ENCODE results near the gene PANK4. TPM values are rescaled to one million over a fixed set of nuclear protein-coding genes. Genes with fewer than 3 reads are reported as not detected.
A peak's percentile ranks its signal among the peaks of the same experiment; 100 is the strongest.

Gene PANK4
- polyA plus RNA-seq, 1 donor = 20.7 TPM

DNA sequence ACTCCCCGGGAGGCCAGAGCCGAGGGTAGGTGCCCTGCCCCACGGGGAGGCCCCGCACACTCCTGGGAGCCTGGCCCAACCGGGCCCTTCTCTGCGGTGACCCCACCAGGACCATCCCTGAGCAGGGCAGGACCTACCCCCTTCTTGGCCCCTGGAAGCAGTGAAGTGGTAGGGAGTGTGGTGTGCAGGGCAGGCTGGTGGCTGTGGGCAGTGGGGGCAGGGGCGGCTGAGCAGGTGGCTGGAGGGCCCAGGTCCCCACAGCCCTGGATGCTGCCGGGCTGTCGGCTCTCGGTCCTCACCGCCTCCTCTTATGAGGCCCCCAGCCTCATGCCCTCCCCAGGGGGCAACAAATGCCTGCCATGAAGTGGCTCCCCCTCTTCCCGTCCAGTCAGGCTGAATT, 30.9 kb downstream of the PANK4 start:
- H3K4me1 ChIP-seq (ENCODE audit: control insufficient read depth, insufficient read depth, low read length) = peaks cover 7% of the 10 kb centered on the region
- no peaks in the 10 kb centered on the region for H3K9me3 ChIP-seq (ENCODE audit: control insufficient read depth, low read depth, low read length)
- WGBS (ENCODE audit: insufficient coverage, low lambda C conversion rate) = no CpG with 5 or more reads among the region's 12 CpGs
- H3K4me3 ChIP-seq (ENCODE audit: low read length) = no peak overlapping the region
- DNase-seq = no peak
- H3K27ac ChIP-seq (ENCODE audit: low read length) = no peak overlapping the region
- peaks cover 3% of the 10 kb centered on the region for H3K27me3 ChIP-seq (ENCODE audit: control insufficient read depth, insufficient read depth, low read length)
- no peaks in the 10 kb centered on the region for H3K36me3 ChIP-seq (ENCODE audit: control insufficient read depth, insufficient read depth, low read length)

- Histone ChIP-seq H3K27ac (ENCODE audit: low read length) (no peak overlapping the region), H3K36me3 (ENCODE audit: control insufficient read depth, insufficient read depth, low read length) (no peaks in the 10 kb centered on the region), H3K4me3 (ENCODE audit: low read length) (no peak overlapping the region), H3K9me3 (ENCODE audit: control insufficient read depth, low read depth, low read length) (no peaks in the 10 kb centered on the region), H3K27me3 (ENCODE audit: control insufficient read depth, insufficient read depth, low read length) (peaks cover 3% of the 10 kb centered on the region), H3K4me1 (ENCODE audit: control insufficient read depth, insufficient read depth, low read length) (peaks cover 7% of the 10 kb centered on the region)
- DNase-seq = no peak
- no CpG with 5 or more reads among the region's 12 CpGs for WGBS (ENCODE audit: insufficient coverage, low lambda C conversion rate)
These were observed 31.4 kb downstream of the PANK4 start for GRCh38 chr1:2495026-2495425.

GRCh38 chr1:2494323-2494693, 32.1 kb downstream of the PANK4 start:
- H3K9me3 ChIP-seq (ENCODE audit: control insufficient read depth, low read depth, low read length) = no peaks in the 10 kb centered on the region
- H3K4me3 ChIP-seq (ENCODE audit: low read length) = no peak overlapping the region
- peaks cover 7% of the 10 kb centered on the region for H3K4me1 ChIP-seq (ENCODE audit: control insufficient read depth, insufficient read depth, low read length)
- H3K27me3 ChIP-seq (ENCODE audit: control insufficient read depth, insufficient read depth, low read length) = peaks cover 3% of the 10 kb centered on the region
- no peak overlapping the region for H3K27ac ChIP-seq (ENCODE audit: low read length)
- peak; percentile 59 to 70 for DNase-seq
- WGBS (ENCODE audit: insufficient coverage, low lambda C conversion rate) = no CpG with 5 or more reads among the region's 19 CpGs
- H3K36me3 ChIP-seq (ENCODE audit: control insufficient read depth, insufficient read depth, low read length) = no peaks in the 10 kb centered on the region

- no peaks in the 10 kb centered on the region for H3K9me3 ChIP-seq (ENCODE audit: control insufficient read depth, low read depth, low read length)
- no peak for DNase-seq
- no CpG with 5 or more reads among the region's 24 CpGs for WGBS (ENCODE audit: insufficient coverage, low lambda C conversion rate)
- H3K27me3 ChIP-seq (ENCODE audit: control insufficient read depth, insufficient read depth, low read length) = peaks cover 3% of the 10 kb centered on the region
- H3K36me3 ChIP-seq (ENCODE audit: control insufficient read depth, insufficient read depth, low read length) = no peaks in the 10 kb centered on the region
- H3K4me3 ChIP-seq (ENCODE audit: low read length) = no peak overlapping the region
- no peak overlapping the region for H3K27ac ChIP-seq (ENCODE audit: low read length)
- peaks cover 7% of the 10 kb centered on the region for H3K4me1 ChIP-seq (ENCODE audit: control insufficient read depth, insufficient read depth, low read length)
These were observed 32.6 kb downstream of the PANK4 start for GRCh38 chr1:2493691-2494322.

DNA sequence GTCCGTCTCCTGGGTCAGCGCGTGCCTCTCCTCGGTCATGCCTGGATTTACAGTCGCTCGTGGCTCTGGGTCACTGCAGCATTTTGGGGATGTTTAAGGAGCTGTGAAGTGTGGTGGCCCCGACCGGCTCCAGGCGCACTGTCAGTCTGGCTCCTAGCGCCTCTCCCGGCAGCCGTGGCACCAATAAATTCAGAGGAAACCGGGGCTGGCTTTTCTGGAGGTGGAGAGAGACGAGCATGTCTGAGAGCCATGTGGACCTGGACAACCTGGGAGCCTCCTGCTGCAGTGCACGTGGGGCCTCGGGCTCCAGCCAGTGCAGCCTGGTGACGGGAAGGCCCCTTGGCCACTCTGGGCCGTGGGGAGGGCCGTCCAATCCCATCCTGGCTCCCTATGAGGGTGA, 33.2 kb downstream of the PANK4 start:
- Histone ChIP-seq H3K4me3 (ENCODE audit: low read length) (no peak overlapping the region), H3K36me3 (ENCODE audit: control insufficient read depth, insufficient read depth, low read length) (no peaks in the 10 kb centered on the region), H3K27ac (ENCODE audit: low read length) (no peak overlapping the region), H3K9me3 (ENCODE audit: control insufficient read depth, low read depth, low read length) (no peaks in the 10 kb centered on the region), H3K4me1 (ENCODE audit: control insufficient read depth, insufficient read depth, low read length) (peaks cover 7% of the 10 kb centered on the region), H3K27me3 (ENCODE audit: control insufficient read depth, insufficient read depth, low read length) (peaks cover 3% of the 10 kb centered on the region)
- no CpG with 5 or more reads among the region's 19 CpGs for WGBS (ENCODE audit: insufficient coverage, low lambda C conversion rate)
- no peak for DNase-seq

DNA sequence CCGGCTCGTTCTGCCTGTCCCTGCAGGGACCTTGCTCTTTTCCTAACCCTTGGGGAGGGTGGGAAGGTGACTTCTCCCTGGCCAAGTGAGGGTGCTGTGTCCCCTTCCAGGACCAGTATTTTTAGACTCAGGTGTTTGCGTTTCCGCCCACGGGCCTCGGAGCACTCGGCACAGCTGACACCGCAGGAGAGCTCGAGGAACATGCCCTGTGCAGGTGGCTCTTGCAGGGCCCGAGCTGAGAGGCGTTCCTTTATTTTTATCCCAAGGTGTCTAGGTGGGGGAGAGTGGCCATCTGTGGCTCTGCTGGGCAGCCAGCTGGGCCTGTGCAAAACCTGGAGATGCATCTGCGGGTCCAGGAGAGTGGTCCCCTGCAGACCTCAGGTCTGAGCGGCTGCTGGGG, 34.3 kb downstream of the PANK4 start:
- Histone ChIP-seq H3K9me3 (ENCODE audit: control insufficient read depth, low read depth, low read length) (peaks cover 3% of the 10 kb centered on the region), H3K27me3 (ENCODE audit: control insufficient read depth, insufficient read depth, low read length) (peaks cover 3% of the 10 kb centered on the region), H3K36me3 (ENCODE audit: control insufficient read depth, insufficient read depth, low read length) (no peaks in the 10 kb centered on the region), H3K4me3 (ENCODE audit: low read length) (no peak overlapping the region), H3K4me1 (ENCODE audit: control insufficient read depth, insufficient read depth, low read length) (peaks cover 7% of the 10 kb centered on the region), H3K27ac (ENCODE audit: low read length) (no peak overlapping the region)
- DNase-seq = no peak
- WGBS (ENCODE audit: insufficient coverage, low lambda C conversion rate) = no CpG with 5 or more reads among the region's 13 CpGs

GRCh38 chr1:2489615-2490014, 36.8 kb downstream of the PANK4 start:
- peaks cover 21% of the 10 kb centered on the region for H3K4me1 ChIP-seq (ENCODE audit: control insufficient read depth, insufficient read depth, low read length)
- no peaks in the 10 kb centered on the region for H3K36me3 ChIP-seq (ENCODE audit: control insufficient read depth, insufficient read depth, low read length)
- H3K4me3 ChIP-seq (ENCODE audit: low read length) = no peak overlapping the region
- H3K27ac ChIP-seq (ENCODE audit: low read length) = no peak overlapping the region
- DNase-seq = no peak
- H3K27me3 ChIP-seq (ENCODE audit: control insufficient read depth, insufficient read depth, low read length) = peaks cover 3% of the 10 kb centered on the region
- H3K9me3 ChIP-seq (ENCODE audit: control insufficient read depth, low read depth, low read length) = peaks cover 3% of the 10 kb centered on the region
- WGBS (ENCODE audit: insufficient coverage, low lambda C conversion rate) = no CpG with 5 or more reads among the region's 14 CpGs

- no peak overlapping the region for H3K4me3 ChIP-seq (ENCODE audit: low read length)
- H3K9me3 ChIP-seq (ENCODE audit: control insufficient read depth, low read depth, low read length) = peaks cover 3% of the 10 kb centered on the region
- no peak overlapping the region for H3K27ac ChIP-seq (ENCODE audit: low read length)
- no peaks in the 10 kb centered on the region for H3K36me3 ChIP-seq (ENCODE audit: control insufficient read depth, insufficient read depth, low read length)
- peaks cover 3% of the 10 kb centered on the region for H3K27me3 ChIP-seq (ENCODE audit: control insufficient read depth, insufficient read depth, low read length)
- no peak for DNase-seq
- peaks cover 17% of the 10 kb centered on the region for H3K4me1 ChIP-seq (ENCODE audit: control insufficient read depth, insufficient read depth, low read length)
- 100% methylated on average over 1 of the region's 2 CpGs for WGBS (ENCODE audit: insufficient coverage, low lambda C conversion rate)
These were observed 37.7 kb downstream of the PANK4 start for GRCh38 chr1:2488688-2489087.

DNA sequence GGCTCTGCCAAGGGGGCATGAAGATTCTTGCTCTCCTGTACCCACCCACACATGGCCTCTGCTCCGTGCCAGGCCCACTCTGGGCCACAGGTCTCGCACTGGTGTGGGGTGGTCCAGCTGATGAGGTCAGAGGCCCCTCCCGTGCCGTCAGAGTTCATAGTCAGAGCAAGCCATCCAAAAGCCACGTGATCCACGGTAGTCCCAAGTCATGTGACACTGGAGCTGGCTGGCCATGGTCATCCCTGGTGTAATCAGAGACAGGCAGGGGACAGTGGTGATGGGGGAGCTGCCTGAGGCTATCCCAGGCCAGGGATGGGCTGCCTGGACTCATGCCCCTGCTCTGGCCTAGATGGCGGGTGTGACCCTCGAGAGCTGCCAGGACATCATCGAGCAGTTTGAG, 39.8 kb downstream of the PANK4 start:
- WGBS (ENCODE audit: insufficient coverage, low lambda C conversion rate) = no CpG with 5 or more reads among the region's 9 CpGs
- H3K27ac ChIP-seq (ENCODE audit: low read length) = no peak overlapping the region
- H3K36me3 ChIP-seq (ENCODE audit: control insufficient read depth, insufficient read depth, low read length) = no peaks in the 10 kb centered on the region
- H3K4me3 ChIP-seq (ENCODE audit: low read length) = no peak overlapping the region
- H3K4me1 ChIP-seq (ENCODE audit: control insufficient read depth, insufficient read depth, low read length) = peaks cover 21% of the 10 kb centered on the region
- H3K27me3 ChIP-seq (ENCODE audit: control insufficient read depth, insufficient read depth, low read length) = no peaks in the 10 kb centered on the region
- no peak for DNase-seq
- peaks cover 3% of the 10 kb centered on the region for H3K9me3 ChIP-seq (ENCODE audit: control insufficient read depth, low read depth, low read length)

DNA sequence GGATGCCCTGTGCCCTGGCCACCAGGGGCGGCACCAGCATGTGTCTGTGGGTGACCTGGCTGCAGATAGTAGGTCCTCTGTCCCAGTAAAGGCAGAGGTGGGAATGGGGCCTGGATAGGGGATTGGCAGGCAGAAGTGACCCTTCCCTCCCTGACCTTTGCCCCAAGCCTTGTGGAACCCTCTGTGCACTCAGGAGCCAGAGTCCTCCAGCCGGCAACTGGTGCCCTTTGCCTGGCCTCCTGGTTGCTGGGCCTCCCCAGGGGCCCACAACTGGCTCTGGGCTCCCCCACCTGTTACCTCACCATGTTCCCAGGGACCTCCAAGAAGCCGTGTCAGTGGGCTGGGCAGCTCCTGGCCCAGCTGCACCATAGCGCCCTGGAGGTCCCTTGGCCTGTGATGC, 40.4 kb downstream of the PANK4 start:
- H3K27me3 ChIP-seq (ENCODE audit: control insufficient read depth, insufficient read depth, low read length) = no peaks in the 10 kb centered on the region
- no peak overlapping the region for H3K27ac ChIP-seq (ENCODE audit: low read length)
- peaks cover 3% of the 10 kb centered on the region for H3K9me3 ChIP-seq (ENCODE audit: control insufficient read depth, low read depth, low read length)
- WGBS (ENCODE audit: insufficient coverage, low lambda C conversion rate) = no CpG with 5 or more reads among the region's 4 CpGs
- DNase-seq = peak; percentile 50 to 72
- H3K4me3 ChIP-seq (ENCODE audit: low read length) = no peak overlapping the region
- H3K4me1 ChIP-seq (ENCODE audit: control insufficient read depth, insufficient read depth, low read length) = peaks cover 26% of the 10 kb centered on the region
- H3K36me3 ChIP-seq (ENCODE audit: control insufficient read depth, insufficient read depth, low read length) = no peaks in the 10 kb centered on the region

- H3K27me3 ChIP-seq (ENCODE audit: control insufficient read depth, insufficient read depth, low read length) = no peaks in the 10 kb centered on the region
- no CpG with 5 or more reads among the region's 16 CpGs for WGBS (ENCODE audit: insufficient coverage, low lambda C conversion rate)
- no peak overlapping the region for H3K27ac ChIP-seq (ENCODE audit: low read length)
- no peak overlapping the region for H3K4me3 ChIP-seq (ENCODE audit: low read length)
- no peaks in the 10 kb centered on the region for H3K36me3 ChIP-seq (ENCODE audit: control insufficient read depth, insufficient read depth, low read length)
- DNase-seq = no peak
- peaks cover 30% of the 10 kb centered on the region for H3K4me1 ChIP-seq (ENCODE audit: control insufficient read depth, insufficient read depth, low read length)
- H3K9me3 ChIP-seq (ENCODE audit: control insufficient read depth, low read depth, low read length) = peaks cover 3% of the 10 kb centered on the region
These were observed 42.4 kb downstream of the PANK4 start for GRCh38 chr1:2483970-2484369.
